Superior temporal gyrus (tissue), 1 donor: ENCODE measurements around the gene AQP4.

Source experiments
- DNase-seq: peaks from one replicate; pipeline ENCODE4 v3.0.0-alpha.2; 2016; ENCODE audit errors: extremely low spot score

The AQP4 gene, protein sequence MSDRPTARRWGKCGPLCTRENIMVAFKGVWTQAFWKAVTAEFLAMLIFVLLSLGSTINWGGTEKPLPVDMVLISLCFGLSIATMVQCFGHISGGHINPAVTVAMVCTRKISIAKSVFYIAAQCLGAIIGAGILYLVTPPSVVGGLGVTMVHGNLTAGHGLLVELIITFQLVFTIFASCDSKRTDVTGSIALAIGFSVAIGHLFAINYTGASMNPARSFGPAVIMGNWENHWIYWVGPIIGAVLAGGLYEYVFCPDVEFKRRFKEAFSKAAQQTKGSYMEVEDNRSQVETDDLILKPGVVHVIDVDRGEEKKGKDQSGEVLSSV

GRCh38 chr18:26865557-26865956 is at the start of gene AQP4:
TSS of gene AQP4 (minus strand) at chr18:26865707. CDS start at chr18:26865689, 18 bp downstream.
- no peak for DNase-seq

DNA sequence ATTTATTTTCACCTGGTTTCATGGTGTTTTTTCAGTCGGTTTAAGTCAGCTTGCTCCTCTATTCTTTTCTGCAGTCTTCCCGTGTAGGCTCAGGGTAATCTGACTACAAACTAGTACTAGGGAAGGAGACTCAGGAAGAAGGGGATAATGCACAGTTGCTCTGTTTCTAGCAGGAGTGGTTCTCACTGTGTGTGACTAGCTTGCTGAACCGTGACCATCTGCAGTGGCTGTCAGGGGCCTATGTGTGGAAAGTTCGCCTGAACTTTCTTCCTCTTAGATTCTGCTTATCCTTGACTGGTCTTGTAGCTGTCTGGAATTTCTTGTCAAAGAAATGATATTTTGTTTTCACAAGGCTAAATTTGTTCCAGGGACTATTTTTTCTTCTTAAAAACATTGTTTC is 46.3 kb upstream of the AQP4 start:
- no peak for DNase-seq

DNA sequence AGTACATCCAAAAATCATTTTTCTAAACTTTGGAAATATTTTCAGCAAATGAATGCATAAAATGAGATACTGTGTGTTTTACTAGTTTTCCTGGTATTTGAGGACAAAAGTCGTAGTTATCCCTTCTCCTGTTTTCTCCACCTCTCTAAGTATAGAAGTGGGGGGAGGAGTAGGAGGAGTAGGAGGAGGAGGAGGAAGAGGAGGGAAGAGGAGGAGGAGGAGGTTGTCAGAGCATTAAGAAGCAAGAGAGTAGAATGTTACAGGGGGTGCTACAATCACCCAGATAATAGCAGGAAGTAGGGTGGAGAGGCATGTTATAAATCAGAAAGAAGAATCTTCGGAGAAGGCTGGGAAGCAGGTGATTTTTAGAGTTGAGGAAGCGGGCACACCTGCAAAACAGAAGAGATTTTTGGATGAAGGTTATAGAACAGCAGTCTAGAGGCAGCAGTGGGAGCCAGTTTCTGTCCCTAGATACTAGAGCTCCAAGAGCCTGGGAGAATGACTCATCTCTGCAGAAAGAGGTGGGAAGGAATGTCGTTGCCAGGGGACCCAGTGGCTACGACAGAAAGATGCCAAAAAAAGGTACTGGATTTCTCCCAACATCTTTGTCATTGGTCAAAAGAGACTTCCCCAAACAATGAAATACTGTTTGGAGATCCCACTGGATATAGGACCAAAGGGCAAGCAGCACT is 44.2 kb upstream of the AQP4 start:
- DNase-seq: peak; percentile 77

DNA sequence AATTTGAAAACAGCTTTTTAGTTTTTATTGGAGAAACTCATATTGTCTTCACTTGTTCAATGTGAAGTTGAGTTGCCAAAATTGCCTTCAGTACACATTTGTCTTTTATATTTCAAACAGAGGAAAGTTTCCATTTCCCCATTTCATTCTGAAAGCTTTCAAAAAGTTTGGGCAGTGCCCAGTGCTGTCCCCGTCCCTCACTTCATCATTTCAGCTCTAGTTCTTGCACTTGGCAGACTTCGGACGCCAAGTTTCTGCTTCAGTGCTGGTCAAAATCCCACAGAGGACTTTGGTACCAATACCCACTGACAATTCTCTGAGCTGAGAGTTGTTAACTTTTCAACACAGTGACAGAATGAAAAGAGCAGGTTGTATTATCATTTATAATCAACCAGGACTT is 43.4 kb upstream of the AQP4 start:
- peak; percentile 33 for DNase-seq

GRCh38 chr18:26902291-26902690 is 36.8 kb upstream of the AQP4 start:
- DNase-seq: peak; percentile 14

DNA sequence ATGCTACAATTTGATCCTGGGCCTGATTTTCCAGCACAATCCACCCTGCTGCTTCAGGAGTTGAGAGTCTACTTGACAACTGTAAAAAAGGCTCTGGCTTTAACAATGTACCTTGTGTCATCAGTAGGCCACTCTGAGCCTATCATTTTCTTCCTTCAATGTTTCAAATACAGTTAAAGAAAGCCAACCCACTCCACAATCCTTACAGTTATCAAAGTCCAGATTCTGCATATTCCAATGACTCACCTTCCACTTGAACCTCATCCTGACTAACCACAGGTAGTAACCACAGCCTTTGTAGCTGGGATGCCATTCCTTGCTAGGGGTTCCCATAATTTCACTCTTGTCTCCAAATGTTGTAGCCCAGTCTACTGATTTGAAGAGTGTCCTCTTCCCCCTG is 35.5 kb upstream of the AQP4 start:
- DNase-seq: no peak

DNA sequence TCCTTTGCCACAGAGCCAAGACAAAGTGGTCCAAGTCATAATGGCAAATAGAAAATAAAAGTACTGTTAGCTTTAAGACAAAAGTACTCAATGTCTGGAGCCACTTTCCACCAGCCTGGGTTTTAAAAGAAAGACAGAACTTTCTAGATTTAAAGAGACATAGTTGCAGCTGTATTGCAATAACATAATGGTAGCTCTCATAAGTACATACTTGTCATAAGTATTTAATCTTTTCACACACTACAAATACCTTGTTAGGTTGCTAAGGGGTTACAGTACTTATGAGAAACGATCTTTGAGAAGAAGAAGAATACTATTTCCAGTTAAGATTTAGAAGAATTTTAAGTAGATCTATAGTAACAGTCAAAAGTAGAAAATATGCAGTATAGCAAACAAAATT is 28.9 kb upstream of the AQP4 start:
- DNase-seq: no peak

GRCh38 chr18:26893996-26894395 is 28.5 kb upstream of the AQP4 start:
- no peak for DNase-seq

DNA sequence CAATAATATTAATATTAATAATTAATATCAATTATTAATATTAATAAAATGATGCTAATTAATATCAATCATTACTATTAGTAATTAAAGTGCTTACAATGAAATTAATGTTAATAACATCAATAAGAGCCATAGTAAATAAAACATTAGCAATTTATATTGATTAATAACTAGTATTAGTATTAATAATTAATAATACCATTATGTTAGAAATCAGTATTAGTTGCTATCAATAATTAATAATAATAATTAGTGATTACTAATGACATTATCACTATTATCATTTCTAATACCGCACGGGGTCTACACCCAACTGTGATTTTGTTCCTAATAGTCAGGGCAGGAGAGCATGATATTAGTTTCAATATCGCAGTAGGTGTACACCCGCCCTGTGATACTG is 22.8 kb upstream of the AQP4 start:
- DNase-seq: no peak

GRCh38 chr18:26875040-26875654 is 9.6 kb upstream of the AQP4 start:
- DNase-seq: no peak

DNA sequence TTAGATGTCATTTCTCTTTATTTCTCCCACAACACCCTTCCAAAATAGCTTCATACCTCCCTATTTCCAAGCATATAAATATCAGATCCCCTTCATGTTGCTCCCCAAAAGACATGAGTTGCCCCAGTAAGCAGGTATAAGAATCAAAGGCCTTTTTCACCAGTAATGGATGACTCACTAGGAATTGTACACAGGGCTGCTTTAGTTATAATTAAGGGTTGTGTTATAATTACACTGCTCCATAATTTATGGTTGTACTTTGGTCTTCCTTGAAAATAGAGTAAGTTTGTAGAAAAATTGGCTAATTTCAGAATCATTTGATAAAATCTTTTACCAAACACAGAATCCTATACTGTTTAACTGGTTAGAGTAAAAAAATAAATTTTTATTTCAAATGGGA is 8.8 kb upstream of the AQP4 start:
- DNase-seq: no peak

- DNase-seq: no peak
Observed at GRCh38 chr18:26869640-26870039, 4.1 kb upstream of the AQP4 start.

DNA sequence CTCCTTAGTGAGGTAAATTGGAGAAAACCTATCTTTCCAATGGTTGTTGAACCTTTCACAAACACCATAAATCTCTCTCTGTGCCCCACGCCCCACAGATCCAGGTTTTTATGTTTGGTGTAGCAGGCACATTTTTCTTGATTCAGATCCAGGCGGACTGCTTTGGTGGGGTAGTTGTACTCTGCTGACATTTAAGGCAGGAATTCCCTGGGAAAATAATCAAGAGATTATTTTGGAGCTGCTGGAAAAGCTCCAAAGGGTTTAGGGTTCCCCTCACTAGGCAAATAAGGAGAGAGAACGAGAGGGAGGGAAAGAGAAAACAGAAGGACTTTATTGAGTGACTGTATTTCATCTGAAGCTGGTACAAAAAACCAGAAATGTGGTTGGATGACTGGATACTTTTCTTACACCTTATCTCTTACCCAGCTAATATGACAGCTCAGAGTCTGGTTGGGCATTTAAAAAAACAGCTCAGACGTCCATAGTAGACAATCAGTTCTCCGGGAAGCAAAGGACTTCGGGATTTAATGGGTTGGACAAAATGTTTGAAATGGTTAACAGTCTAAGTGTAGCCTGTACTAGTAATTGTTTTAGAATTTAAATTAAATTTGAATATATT is 3.6 kb upstream of the AQP4 start:
- DNase-seq: no peak

GRCh38 chr18:26867471-26867870 is 2.0 kb upstream of the AQP4 start:
- DNase-seq: no peak

GRCh38 chr18:26864658-26865057 is 849 bp downstream of the AQP4 start:
- DNase-seq: no peak

DNA sequence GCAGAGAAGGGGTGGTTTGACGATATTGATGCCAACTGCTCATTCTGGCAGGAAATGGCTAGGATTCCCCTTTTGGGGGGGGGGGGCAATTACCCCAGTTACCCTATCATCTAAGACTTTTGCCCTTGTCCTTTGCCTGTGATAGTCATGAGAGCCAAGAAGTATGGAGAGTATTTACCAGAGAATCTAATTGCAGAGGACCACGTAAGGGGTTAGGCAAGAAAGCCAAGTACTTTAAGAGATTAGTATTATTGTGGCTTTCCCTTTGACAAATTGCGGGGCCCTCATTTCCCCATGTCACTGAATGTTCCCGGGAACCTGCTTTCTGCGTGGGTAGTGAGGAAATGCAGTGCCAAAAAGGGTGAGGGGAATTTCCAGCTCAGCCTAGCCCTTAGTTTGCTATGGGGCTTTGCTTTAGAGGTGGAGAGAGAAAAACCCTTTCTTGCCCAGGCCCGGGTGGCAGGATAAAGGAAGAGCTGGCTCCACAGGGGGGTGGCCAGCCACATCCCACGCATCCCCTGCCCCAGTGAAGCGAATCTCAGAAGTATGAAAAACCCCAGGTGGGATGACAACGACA is 1.5 kb downstream of the AQP4 start:
- DNase-seq: peak; percentile 64

GRCh38 chr18:26863122-26863879 is 2.2 kb downstream of the AQP4 start:
- peak; percentile 68 for DNase-seq

- no peak for DNase-seq
Observed at GRCh38 chr18:26862084-26862483, 3.4 kb downstream of the AQP4 start.

DNA sequence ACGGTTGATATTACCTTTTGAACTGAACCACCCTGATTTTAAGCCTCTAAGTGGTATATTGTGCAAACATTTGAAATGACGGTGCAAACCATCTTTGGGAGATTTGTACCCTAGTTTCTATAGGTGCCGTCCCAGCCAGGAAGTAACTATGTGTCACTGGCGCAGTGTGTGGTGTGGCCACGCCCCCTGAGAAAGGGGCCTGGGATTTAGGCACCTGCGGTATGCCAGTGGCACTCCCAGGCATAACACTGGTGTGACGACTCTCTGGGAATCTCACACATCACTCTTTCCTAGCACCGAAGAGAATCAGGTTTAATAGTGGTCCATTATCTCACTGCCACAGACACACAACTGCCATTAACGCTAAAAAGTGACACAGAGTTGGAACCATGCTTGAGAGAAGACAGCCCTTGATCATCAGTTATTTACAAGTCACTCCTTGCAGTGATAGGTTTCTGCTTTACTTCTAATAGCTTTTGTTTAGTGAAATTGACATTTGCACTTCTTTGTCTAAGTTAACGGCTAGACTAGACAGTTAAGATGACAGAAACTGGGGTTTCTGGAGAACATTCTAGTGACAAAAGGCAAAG is 11.1 kb downstream of the AQP4 start:
- no peak for DNase-seq

DNA sequence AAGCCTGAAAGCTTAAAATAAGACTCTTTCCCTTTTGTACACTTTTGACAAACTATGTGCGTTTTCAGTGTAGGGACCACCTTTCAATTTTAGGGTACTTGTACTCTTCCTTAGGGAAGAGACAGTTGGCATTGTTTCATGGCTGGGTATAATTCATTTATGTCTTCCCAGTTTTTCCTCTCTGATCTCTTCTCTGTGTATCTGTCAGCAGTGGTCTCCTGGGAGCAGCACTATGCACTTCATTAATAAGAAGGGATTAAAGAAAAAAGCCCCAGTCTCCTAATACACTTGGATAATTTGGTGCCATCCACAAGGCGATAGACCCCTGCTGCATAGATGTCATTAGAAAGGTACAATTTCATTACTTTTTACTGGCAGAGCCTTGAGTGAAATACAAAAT is 12.1 kb downstream of the AQP4 start:
- no peak for DNase-seq

GRCh38 chr18:26843760-26844159 is 21.7 kb downstream of the AQP4 start:
- no peak for DNase-seq
